ENCODE measurements around the gene CRABP1. TPM values are rescaled to one million over a fixed set of nuclear protein-coding genes. Genes with fewer than 3 reads are reported as not detected.

The CRABP1 gene
- total and polyA plus RNA-seq, 9 donors = 0.40 to 2.7 (median 0.56) TPM; not detected in 6

- no peaks in the 10 kb centered on the region for H3K27me3 ChIP-seq
- H3K4me1 ChIP-seq (ENCODE audit: insufficient read depth) = no peaks in the 10 kb centered on the region
- H3K4me3 ChIP-seq = no peak overlapping the region
- TF ChIP-seq EP300 (IDR thresholded peaks at IDR 0.05) = no peak
- TF ChIP-seq CTCF (IDR thresholded peaks at IDR 0.05) = no peak
- no peak for TF ChIP-seq POLR2A (IDR thresholded peaks at IDR 0.05)
- no peaks in the 10 kb centered on the region for H3K36me3 ChIP-seq
- H3K27ac ChIP-seq = no peak overlapping the region
- WGBS, 3 donors = 42 to 63% (median 52%) methylated on average over 4 of the region's 4 CpGs
- DNase-seq = no peak
- intact Hi-C loops (cut with DNase I) = no loop called here
- H3K9me3 ChIP-seq = no peaks in the 10 kb centered on the region
Observed at GRCh38 chr15:78329625-78330024, 10.5 kb upstream of the CRABP1 start.

DNA sequence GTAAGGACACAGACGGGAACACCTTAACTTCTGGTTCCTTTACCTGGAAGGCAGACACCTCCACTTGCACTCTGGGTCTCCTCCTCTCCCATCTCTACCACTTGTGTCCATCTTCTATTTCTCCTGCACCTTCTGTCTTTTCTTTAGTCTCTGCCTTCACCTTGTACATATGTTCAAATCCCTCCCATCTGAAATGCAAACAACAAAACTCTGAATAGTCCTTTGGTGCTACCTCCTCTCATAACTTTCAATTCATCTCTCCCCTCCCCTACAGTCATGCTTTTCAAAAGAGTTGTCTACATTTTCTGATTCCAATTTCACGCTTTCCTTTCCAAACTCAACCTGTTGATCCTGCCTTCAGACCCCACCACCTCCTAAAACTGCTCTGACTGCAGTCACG lies 5.3 kb upstream of the CRABP1 start:
- 87 to 95% (median 92%) methylated on average over 3 of the region's 3 CpGs for WGBS, 3 donors
- intact Hi-C loops (cut with DNase I) = no loop called here
- H3K27me3 ChIP-seq = no peaks in the 10 kb centered on the region
- no peak for DNase-seq
- H3K4me3 ChIP-seq = no peak overlapping the region
- H3K4me1 ChIP-seq (ENCODE audit: insufficient read depth) = no peaks in the 10 kb centered on the region
- no peak for TF ChIP-seq EP300 (IDR thresholded peaks at IDR 0.05)
- TF ChIP-seq POLR2A (IDR thresholded peaks at IDR 0.05) = no peak
- no peak for TF ChIP-seq CTCF (IDR thresholded peaks at IDR 0.05)
- H3K27ac ChIP-seq = no peak overlapping the region
- no peaks in the 10 kb centered on the region for H3K9me3 ChIP-seq
- H3K36me3 ChIP-seq = no peaks in the 10 kb centered on the region

GRCh38 chr15:78335985-78336384 lies 4.2 kb upstream of the CRABP1 start:
- no peak for DNase-seq
- 84 to 90% (median 88%) methylated on average over 4 of the region's 4 CpGs for WGBS, 3 donors
- TF ChIP-seq CTCF (IDR thresholded peaks at IDR 0.05) = no peak
- TF ChIP-seq POLR2A (IDR thresholded peaks at IDR 0.05) = no peak
- no peak for TF ChIP-seq EP300 (IDR thresholded peaks at IDR 0.05)
- no peak overlapping the region for H3K4me3 ChIP-seq
- intact Hi-C loops (cut with DNase I) = no loop called here
- no peaks in the 10 kb centered on the region for H3K9me3 ChIP-seq
- H3K4me1 ChIP-seq (ENCODE audit: insufficient read depth) = no peaks in the 10 kb centered on the region
- H3K27me3 ChIP-seq = no peaks in the 10 kb centered on the region
- H3K36me3 ChIP-seq = no peaks in the 10 kb centered on the region
- H3K27ac ChIP-seq = no peak overlapping the region

DNA sequence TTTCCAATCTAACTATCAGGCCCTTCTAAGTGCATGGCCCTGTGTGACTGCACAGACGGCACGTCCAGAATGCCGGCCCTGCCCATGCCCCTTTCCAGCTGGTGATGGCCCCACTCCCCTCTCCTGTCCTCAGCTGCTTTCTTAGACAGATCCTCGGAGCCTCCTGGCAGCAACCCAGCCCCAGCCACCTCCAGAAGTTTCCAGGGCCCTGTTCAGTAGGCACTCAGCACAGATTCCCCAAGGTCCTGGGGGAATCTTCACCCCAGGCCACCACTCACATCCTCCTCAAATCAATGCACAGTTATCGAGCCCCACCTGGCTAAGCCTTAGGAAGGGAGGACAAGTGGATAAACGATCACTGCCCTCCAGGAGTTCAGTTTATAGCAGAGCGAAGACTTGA lies 1.4 kb upstream of the CRABP1 start:
- no peaks in the 10 kb centered on the region for H3K4me1 ChIP-seq (ENCODE audit: insufficient read depth)
- no peak overlapping the region for H3K27ac ChIP-seq
- no peaks in the 10 kb centered on the region for H3K36me3 ChIP-seq
- no peaks in the 10 kb centered on the region for H3K27me3 ChIP-seq
- intact Hi-C loops (cut with DNase I) = no loop called here
- no peaks in the 10 kb centered on the region for H3K9me3 ChIP-seq
- H3K4me3 ChIP-seq = no peak overlapping the region
- DNase-seq = no peak
- TF ChIP-seq CTCF (IDR thresholded peaks at IDR 0.05) = no peak
- no peak for TF ChIP-seq POLR2A (IDR thresholded peaks at IDR 0.05)
- TF ChIP-seq EP300 (IDR thresholded peaks at IDR 0.05) = no peak
- WGBS, 3 donors = 30 to 59% (median 39%) methylated on average over 7 of the region's 7 CpGs

- H3K27me3 ChIP-seq = no peaks in the 10 kb centered on the region
- H3K4me3 ChIP-seq = no peak overlapping the region
- intact Hi-C loops (cut with DNase I) = no loop called here
- no peak for DNase-seq
- H3K4me1 ChIP-seq (ENCODE audit: insufficient read depth) = no peaks in the 10 kb centered on the region
- H3K36me3 ChIP-seq = no peaks in the 10 kb centered on the region
- no peaks in the 10 kb centered on the region for H3K9me3 ChIP-seq
- H3K27ac ChIP-seq = no peak overlapping the region
- no peak for TF ChIP-seq EP300 (IDR thresholded peaks at IDR 0.05)
- TF ChIP-seq CTCF (IDR thresholded peaks at IDR 0.05) = no peak
- TF ChIP-seq POLR2A (IDR thresholded peaks at IDR 0.05) = no peak
- 20 to 36% (median 28%) methylated on average over 17 of the region's 17 CpGs for WGBS, 3 donors
Observed at GRCh38 chr15:78339559-78339958, 594 bp upstream of the CRABP1 start.

All from ovary (tissue), 9 donors.